PC-3 (cell line): ENCODE measurements around the gene ZNF134.

Experiments used
- CTCF ChIP-seq: fragments of 300-600 bp; sonication (generic); conservative IDR thresholded peaks from 2 replicates; pipeline ENCODE4 v1.5.1; 2017; ENCODE audit warnings: antibody characterized with exemption, low read depth, mild to moderate bottlenecking, low read length
- EZH2 ChIP-seq: fragments of 300-600 bp; sonication (generic); IDR thresholded peaks from one replicate; pipeline ENCODE4 v1.6.1; 2017; ENCODE audit warnings: antibody characterized with exemption, mild to moderate bottlenecking, low read length; ENCODE audit not compliant: unreplicated experiment
- EZH2phosphoT487 ChIP-seq: fragments of 300-600 bp; sonication (generic); IDR thresholded peaks from 2 replicates; pipeline ENCODE4 v1.6.1; 2018; ENCODE audit warnings: mild to moderate bottlenecking, antibody characterized with exemption, low read length, borderline replicate concordance

DNA sequence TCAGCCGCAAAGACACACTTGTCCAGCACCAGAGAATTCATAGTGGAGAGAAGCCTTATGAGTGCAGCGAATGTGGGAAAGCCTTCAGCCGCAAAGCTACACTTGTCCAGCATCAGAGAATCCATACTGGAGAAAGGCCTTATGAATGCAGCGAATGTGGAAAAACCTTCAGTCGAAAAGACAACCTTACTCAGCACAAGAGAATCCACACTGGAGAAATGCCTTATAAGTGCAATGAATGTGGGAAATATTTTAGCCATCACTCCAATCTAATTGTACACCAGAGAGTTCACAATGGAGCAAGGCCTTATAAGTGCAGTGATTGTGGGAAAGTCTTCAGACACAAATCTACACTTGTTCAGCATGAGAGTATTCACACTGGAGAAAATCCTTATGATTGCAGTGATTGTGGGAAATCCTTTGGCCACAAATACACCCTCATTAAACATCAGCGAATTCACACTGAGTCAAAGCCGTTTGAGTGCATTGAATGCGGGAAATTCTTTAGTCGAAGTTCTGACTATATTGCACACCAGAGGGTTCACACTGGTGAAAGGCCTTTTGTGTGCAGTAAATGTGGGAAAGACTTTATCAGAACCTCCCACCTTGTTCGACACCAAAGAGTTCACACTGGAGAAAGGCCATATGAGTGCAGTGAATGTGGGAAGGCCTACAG lies 6.8 kb downstream of the ZNF134 start:
- TF ChIP-seq CTCF = no peak
- no peak for TF ChIP-seq EZH2
- TF ChIP-seq EZH2phosphoT487 = no peak
